DMS 273 treated with DMSO at 0.1 percent for 48 hours (cell line): Measurements from ENCODE around the gene TNIP1.

ENCODE experiments used
- DNase-seq: peaks from one replicate; lab custom pipeline; 2025; lab: John Stamatoyannopoulos, UW

TNIP1 gene

GRCh38 chr5:151064916-151065499 lies 15.8 kb downstream of the TNIP1 start:
- DNase-seq = no peak

DNA sequence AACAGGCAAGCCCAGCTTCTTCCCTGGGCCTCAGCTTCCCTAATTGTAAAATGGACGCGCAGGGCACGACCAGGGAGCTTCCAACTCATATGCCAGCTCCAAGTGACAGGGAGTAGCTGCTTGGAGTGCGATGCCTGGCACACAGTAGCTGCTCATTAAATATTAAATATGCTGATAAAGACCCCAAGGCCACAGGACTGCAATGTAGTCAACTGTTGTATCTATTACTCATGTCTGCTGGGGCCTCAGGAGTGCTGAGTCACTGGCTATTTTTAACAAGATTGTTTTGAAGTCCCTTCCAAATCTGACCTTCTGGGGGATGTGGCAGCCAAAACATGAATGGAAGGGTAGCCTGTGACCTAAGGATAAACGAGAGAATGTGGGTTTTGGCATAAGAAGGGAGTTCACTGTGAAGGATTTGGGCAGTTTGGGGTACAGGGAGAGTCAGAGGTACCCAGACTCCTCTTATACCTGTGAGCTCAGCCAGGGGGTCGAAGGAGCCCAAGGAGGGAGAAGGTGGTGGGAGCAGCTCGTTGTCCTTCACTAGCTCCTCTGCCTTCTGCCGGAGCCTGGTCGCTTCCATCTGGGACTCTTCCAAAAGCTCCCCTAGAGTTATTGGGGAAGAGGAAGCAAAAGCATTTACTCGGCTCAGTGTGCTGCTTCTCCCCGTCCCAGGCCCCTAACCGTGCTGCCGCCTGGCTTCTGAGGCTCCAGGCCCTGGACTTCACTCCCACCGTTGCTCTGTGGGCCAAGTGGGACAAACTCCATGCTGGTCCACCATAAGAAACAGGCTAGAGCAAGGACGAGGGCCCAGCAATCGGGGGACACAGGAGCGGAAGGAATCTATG lies 17.5 kb downstream of the TNIP1 start:
- no peak for DNase-seq

- DNase-seq = no peak
Measured at GRCh38 chr5:151062405-151063141, 18.3 kb downstream of the TNIP1 start.

DNA sequence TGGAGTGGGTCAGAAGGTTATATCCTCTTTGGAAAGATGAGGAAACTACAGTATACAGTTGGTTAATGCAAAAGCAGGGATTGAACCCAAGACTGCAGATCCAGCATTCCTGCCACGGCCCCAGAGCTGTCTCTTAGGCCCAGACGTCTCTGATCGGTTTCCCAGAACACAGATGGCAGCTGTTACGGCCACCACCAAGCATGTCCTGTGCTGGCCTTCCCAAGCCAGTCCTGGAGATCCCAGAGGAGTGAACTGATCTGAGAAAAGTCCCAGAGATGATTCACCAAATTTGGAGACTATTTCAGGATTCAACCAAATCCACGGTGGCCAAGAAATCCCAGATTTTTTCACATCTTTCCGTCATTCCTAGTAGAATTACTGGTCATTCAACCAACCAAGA lies 20.1 kb downstream of the TNIP1 start:
- DNase-seq = no peak

GRCh38 chr5:151058891-151059489 lies 21.8 kb downstream of the TNIP1 start:
- DNase-seq = no peak

DNA sequence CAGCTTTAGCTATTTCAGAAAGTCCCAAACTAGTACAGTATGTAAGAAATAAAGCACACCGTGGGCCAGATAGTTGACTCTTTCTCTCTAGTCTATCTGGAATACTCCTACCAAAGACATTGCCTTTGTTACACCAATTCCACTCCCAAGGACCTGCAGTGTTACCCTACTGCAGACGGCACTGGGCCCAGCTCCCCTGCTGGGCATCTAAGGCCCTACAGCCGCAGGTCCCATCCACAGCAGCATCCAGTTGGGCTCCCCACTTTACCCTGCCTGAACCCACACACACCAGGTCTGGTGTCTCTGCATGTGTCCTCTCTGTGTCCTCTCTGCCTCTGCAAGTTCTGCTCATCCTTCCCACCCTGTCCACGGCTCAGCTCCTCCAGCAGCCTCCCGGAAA lies 22.5 kb downstream of the TNIP1 start:
- no peak for DNase-seq

DNA sequence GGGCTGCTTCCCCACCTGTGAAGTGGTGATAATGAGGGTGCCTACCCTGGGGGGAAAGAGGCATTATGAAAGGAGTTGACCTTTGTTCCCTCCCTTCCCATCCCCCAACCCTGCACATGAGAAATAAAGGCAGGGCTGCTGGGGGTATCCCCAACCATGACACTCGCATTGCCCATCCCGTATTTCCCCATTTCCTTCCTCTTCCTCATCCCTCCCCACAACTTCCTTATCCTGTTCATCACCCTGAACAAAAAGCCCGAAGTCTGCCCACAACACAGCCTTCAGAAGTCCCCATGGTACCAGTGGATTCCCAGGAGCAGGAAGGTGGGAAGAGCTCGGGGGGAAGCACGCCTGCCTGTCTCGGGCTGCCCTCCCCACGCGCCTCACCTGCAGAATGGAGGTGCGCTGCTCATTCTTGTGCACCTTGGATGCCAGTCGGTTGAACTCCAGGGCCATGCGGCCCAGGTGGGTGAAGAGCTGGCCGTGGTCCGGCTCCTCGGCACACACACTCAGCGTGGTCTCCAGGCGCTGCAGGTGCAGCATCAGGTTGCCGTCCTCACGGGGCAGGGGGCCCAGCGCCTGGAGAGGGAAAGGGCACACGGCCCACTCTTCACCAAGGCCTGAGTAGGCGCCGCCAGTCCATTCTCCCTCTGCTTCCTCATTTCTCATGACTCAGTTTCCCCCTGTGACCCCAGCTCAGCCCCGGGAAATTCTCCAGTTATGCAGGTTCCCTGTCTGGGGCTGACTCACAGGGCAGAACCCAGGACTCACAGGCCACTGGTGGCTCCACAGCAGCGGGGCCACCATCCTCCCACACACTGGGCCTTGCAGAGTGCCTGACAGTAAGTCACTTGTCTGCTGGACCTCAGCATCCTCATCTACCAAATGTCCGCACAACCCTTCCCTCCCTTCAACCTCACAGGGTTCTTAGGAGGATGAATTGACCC lies 24.2 kb downstream of the TNIP1 start:
- no peak for DNase-seq

DNA sequence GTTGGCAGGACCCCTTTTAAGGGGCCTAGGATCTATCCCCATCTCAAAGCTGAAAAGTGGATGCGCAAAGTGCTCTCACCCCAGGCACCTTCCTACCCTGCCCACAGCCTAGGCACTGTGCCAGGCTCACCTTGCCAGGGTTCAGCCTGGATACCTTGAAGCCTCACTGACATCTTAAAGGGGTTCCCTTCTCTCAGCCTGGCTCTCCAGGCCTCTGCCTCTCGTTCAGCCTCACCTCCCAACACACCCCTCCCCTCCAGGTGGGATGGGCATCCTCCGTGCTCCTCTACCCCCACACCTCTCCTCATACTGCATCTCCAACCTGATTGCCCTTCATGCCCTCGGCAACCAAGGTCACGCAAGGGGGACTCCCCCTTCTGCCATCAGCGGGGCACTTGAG lies 25.5 kb downstream of the TNIP1 start:
- no peak for DNase-seq

DNA sequence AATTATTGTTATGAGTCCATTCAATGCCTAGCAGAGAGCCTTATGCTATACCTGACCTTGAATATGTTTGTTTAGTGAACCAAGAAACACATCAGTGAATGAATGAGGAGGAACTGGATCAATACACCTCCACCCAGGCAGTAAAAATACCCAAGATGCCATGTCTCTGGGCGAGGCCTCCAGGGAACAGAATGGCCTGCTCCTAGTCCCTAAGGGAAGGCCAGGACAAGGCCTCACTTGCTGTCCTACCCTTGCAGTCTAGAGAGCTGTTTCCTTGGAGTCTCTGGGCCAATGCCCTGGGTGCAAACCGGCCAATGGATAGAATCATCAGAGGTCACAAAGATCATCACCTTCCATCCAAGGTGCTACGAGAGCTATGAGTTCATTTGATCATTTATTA lies 26.1 kb downstream of the TNIP1 start:
- no peak for DNase-seq

DNA sequence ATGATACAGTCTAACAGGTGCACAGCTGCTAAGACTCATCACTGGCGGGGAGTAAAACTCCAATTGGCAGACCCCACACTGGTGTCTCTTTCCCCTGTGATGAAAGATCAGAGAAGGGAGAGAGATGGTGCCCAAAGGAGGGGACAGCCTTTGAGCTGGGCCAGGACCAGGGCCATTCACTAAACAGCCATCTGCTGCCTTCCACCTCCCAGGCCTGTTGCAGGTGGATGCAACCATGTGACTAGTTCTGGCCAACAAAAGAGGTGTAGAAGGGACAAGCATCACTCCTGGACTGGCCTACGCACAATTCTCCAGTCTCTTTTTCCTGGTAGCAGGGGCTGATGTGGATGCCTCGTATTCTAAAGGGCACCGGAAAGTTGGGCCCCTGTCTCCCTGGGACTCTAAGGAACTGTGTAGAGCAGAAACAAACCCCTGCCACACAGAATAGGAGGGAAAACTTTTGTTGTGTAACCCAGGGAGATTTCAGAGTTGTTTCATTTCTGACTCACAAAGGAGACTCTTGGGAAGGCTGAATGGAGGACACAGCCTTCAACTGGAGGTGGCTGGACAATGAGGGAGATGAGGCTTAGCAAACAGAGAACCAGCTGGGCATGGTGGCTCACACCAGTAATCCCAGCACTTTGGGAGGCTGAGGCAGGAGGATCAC lies 26.9 kb downstream of the TNIP1 start:
- no peak for DNase-seq

DNA sequence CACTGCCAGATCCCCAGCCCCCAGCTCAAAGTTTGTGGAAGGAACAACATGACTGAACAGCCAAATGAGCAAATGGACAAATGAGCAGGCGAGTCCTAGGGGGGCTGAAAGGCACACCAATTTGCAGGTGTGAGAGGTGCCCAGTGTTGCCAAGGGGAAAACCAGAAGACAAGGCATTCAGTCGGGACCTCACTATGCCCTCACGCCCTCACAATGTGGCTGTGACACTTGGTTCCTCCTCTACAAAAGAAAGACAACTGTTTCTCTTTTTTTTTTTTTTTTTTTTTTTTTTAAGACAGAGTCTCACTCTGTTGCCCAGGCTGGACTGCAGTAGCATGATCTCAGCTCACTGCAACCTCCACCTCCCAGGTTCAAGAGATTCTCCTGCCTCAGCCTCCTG lies 28.0 kb downstream of the TNIP1 start:
- DNase-seq = no peak

- no peak for DNase-seq
Measured at GRCh38 chr5:151051931-151052608, 28.8 kb downstream of the TNIP1 start.

- peak; percentile 21 for DNase-seq
Measured at GRCh38 chr5:151051066-151051930, 29.5 kb downstream of the TNIP1 start.

- DNase-seq = no peak
Measured at GRCh38 chr5:151048526-151048925, 32.3 kb downstream of the TNIP1 start.

- DNase-seq = no peak
Measured at GRCh38 chr5:151047814-151048425, 32.9 kb downstream of the TNIP1 start.

DNA sequence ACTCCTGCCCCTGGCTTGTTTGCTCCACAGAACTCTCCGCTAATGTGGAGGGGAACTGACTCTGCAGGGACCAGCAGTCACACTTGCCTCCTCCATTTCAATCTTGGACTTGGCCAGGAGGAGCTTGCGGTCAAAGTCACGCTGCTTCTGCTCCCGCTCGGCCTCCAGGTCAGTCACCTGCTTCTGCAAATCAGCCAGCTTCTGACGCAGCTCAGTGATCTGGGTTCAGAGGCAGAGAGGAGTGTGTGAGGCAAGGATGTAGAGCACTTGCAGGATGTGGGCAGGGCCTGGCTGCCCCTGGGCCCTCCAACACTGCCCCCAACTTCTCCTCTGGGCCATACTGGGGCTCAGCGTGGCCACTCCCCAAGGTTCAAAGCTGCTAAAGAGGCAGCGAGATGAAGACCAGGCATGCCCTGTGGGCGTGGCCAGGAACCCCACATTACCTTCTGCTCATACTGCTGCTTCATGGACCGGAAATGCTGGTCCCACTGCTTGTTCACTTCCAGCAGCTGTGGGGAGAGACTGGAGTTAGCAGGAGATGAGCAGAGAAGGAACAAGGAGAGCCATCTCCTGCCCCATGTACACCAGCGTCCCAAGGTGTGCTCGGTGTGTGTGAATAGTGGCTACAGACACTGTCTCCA lies 38.3 kb downstream of the TNIP1 start:
- no peak for DNase-seq

DNA sequence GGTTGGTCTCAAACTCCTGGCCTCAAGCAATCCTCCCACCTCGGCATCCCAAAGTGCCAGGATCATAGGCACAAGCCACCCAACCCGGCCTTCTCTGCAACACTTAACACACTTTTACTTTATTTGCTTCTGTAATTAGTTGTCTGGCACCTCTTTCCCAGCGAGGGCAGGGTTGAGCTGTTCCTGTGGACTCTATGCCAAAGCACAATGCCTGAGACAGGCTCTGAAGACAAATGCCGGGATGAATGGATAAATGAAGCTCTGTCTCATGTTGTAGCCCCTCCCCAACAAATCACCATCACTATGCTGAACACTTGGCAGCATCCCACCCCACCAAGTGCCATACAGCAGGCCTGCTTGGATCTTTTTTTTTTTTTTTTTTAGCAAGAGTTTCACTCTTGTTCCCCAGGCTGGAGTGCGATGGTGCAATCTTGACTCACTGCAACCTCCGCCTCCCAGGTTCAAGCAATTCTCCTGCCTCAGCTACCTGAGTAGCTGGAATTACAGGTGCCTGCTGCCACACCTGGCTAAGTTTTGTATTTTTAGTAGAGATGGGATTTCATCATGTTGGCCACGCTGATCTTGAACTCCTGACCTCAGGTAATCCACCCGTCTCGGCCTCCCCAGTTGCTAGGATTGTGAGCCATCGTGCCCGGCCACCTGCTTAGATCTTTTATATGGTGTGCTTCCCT lies 39.1 kb downstream of the TNIP1 start:
- no peak for DNase-seq

DNA sequence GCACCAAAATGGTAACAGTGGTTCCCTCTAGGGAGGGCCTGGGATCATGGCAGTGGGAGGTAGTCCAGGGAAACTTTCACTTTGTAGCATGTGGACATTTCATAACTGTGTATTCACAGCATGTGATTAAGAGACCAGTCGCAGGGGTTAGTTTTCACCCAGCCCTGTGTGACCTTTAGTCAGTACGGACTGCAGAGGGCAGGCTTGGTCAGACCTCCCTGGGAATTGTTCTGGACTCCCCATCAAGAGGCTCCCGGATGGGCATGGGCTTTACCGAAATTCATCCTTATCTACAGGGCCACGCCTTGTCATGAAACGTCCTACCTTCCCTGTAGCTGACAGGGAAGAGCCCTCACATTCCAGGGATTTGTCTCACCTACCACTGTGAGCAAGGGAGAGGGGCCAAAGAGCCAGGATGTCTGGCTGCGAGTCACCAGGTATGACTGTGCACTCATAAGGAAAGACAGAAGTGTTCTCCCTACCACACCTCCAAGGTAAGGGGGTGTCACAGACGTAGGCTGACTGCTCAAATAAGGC lies 40.6 kb downstream of the TNIP1 start:
- no peak for DNase-seq
